ENCODE data around the gene CAMK1D. TPM values are rescaled to one million over a fixed set of nuclear protein-coding genes. Genes with fewer than 3 reads are reported as not detected.

CAMK1D gene
- total and polyA plus RNA-seq, 9 donors, result 1.8 to 11.7 (median 5.5) TPM

DNA sequence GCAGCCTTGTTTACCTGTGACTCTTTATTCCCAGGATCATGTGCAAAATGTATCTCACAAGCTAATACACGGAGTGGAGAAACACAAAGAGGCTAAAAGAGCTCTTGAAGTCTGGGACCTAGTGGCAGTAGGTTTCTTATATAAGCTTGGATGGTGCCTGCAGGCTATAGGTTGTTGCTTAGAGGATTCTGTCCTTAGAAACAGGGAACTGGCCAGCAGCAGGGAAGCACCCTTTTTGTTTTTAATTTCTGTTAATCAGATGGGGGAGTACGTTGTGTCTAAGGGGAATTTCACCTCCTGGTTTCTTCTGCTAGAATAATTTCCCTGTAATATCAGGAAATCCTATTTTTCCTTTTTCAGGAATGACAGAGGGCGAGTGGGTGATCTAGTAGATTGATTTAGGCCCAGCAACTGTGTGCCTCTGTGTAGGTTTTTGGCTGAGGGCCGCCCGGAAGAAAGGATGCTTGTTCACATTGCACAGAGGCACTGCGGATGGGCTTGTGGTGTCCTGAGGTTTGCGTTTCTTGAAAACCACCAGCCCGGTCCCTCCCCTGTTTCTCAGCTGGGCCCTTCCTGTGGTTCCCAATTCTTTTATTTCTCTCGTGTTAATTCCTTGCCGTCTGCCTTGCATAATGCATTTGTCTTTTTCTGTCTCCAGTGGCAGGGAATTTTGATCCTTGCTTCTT lies 158.0 kb downstream of the CAMK1D start:
- TF ChIP-seq CTCF (IDR thresholded peaks at IDR 0.05) (no peak), POLR2A (IDR thresholded peaks at IDR 0.05) (no peak), EP300 (IDR thresholded peaks at IDR 0.05) (no peak)
- WGBS, 3 donors, result 84 to 88% (median 86%) methylated on average over 10 of the region's 10 CpGs
- H3K4me1 ChIP-seq (ENCODE audit: insufficient read depth), result no peaks in the 10 kb centered on the region
- no peaks in the 10 kb centered on the region for H3K36me3 ChIP-seq
- intact Hi-C loops (cut with DNase I), result loop anchor here in 1 of 4 donors (5.0 kb wide), 1 partner anchor 205 kb away; no protein-coding TSS in a partner anchor
- no peak overlapping the region for H3K27ac ChIP-seq
- DNase-seq, result peak in 1 of 5 donors; percentile 1
- H3K4me3 ChIP-seq, result no peak overlapping the region
- no peaks in the 10 kb centered on the region for H3K27me3 ChIP-seq
- H3K9me3 ChIP-seq, result no peaks in the 10 kb centered on the region

GRCh38 chr10:12508165-12508564 lies 158.8 kb downstream of the CAMK1D start:
- DNase-seq, result no peak
- no peaks in the 10 kb centered on the region for H3K36me3 ChIP-seq
- 90 to 94% (median 91%) methylated on average over 5 of the region's 5 CpGs for WGBS, 3 donors

DNA sequence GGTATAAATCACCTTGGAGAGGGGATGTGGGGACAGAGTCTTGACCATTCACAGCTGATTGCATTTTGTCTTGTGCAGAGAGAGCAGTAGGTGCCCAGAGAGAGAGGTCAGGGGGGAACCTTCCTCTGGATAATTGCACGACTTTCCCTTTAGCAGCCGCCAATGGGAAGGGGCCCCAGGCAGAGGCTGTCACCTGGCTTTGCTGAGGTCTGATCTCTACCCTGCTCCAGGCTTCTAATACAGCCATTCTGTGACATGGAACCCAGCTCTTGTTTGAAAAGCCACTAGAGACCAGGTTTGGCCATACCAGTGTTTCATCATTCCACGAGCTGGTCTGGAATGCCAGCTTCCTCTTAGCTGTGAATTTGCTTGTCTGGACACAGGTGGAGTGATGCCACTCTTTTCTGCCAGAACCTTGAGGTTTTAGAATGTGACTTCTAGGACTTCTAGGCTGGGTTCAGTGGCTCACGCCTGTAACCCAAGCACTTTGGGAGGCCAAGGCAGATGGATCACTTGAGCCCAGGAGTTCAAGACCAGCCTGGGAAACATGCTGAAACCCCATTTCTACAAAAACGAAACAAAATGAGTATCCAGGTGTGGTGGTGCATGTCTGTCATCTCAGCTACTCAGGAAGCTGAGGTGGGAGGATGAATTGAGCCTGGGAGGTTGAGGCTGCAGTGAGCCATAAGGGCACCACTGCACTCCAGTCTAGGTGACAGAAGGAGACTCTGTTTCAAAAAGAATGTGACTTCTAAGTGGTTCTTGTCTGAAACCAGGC lies 159.9 kb downstream of the CAMK1D start:
- 89 to 93% (median 91%) methylated on average over 5 of the region's 5 CpGs for WGBS, 3 donors
- Histone ChIP-seq H3K27me3 (no peaks in the 10 kb centered on the region), H3K36me3 (no peaks in the 10 kb centered on the region), H3K4me1 (ENCODE audit: insufficient read depth) (no peaks in the 10 kb centered on the region), H3K4me3 (no peak overlapping the region), H3K9me3 (no peaks in the 10 kb centered on the region), H3K27ac (no peak overlapping the region)
- no peak for TF ChIP-seq CTCF (IDR thresholded peaks at IDR 0.05)
- TF ChIP-seq EP300 (IDR thresholded peaks at IDR 0.05), result no peak
- no peak for TF ChIP-seq POLR2A (IDR thresholded peaks at IDR 0.05)
- intact Hi-C loops (cut with DNase I), result loop anchor here in 1 of 4 donors (5.0 kb wide), 1 partner anchor 203 kb away; no protein-coding TSS in a partner anchor
- DNase-seq, result no peak

More at GRCh38 chr10:12508165-12508564, 158.8 kb downstream of the CAMK1D start:
- TF ChIP-seq CTCF (IDR thresholded peaks at IDR 0.05) (no peak), EP300 (IDR thresholded peaks at IDR 0.05) (no peak), POLR2A (IDR thresholded peaks at IDR 0.05) (no peak)
- no peaks in the 10 kb centered on the region for H3K9me3 ChIP-seq
- intact Hi-C loops (cut with DNase I), result loop anchor here in 1 of 4 donors (5.0 kb wide), 1 partner anchor 204 kb away; no protein-coding TSS in a partner anchor
- no peaks in the 10 kb centered on the region for H3K4me1 ChIP-seq (ENCODE audit: insufficient read depth)
- H3K27me3 ChIP-seq, result no peaks in the 10 kb centered on the region
- no peak overlapping the region for H3K27ac ChIP-seq
- H3K4me3 ChIP-seq, result no peak overlapping the region

- Histone ChIP-seq H3K27me3 (no peaks in the 10 kb centered on the region), H3K27ac (no peak overlapping the region), H3K4me1 (ENCODE audit: insufficient read depth) (no peaks in the 10 kb centered on the region), H3K9me3 (no peaks in the 10 kb centered on the region), H3K36me3 (no peaks in the 10 kb centered on the region), H3K4me3 (no peak overlapping the region)
- no peak for DNase-seq
- 91 to 98% (median 98%) methylated on average over 2 of the region's 2 CpGs for WGBS, 3 donors
- no peak for TF ChIP-seq CTCF (IDR thresholded peaks at IDR 0.05)
- intact Hi-C loops (cut with DNase I), result loop anchor here in 1 of 4 donors (5.0 kb wide), 1 partner anchor 203 kb away; no protein-coding TSS in a partner anchor
These were observed 160.4 kb downstream of the CAMK1D start for GRCh38 chr10:12509794-12510100.
